K562 (cell line): ENCODE data around the gene TEX28. TPM values are rescaled to one million over a fixed set of nuclear protein-coding genes. Genes with fewer than 3 reads are reported as not detected.
A peak's percentile ranks its signal among the peaks of the same experiment; 100 is the strongest.

Experiments
- ATAC-seq: fragments of 200-7000 bp; cut with Tn5 transposase; 3 replicates; pipeline ENCODE4 v1.9.1; 2020; ENCODE audit warnings: moderate library complexity
- BruUV-seq: library from RNA; stranded (reverse); fragments of 400-500 nt; replicated peaks from 2 replicates; lab custom pipeline; 2021; lab: Mats Ljungman, UMichigan
- CTCF ChIA-PET: fragments of 300-600 bp; formaldehyde crosslinking; extraction: SDS; loops from one replicate; lab custom pipeline; 2021; ENCODE audit warnings: low intra/inter-chr PET ratio; lab: Yijun Ruan, JAX
- POLR2A ChIA-PET: fragments of 300-600, 350-650 bp; sonication (Branson Sonifier 250); formaldehyde crosslinking; extraction: SDS; loops from one replicate; lab custom pipeline; 2021; ENCODE audit warnings: antibody characterized with exemption, inconsistent platforms; lab: Yijun Ruan, JAX
- DNase-seq, 4 experiments: peaks; one replicate each; pipeline versions ENCODE4 v3.0.0 to v3.0.0-alpha.2; 2011 to 2018; ENCODE audit warnings: low spot score in 3 of 4, mixed read lengths in 3 of 4; ENCODE audit errors: extremely low read depth in 1 of 4
- FAIRE-seq: peaks from 2 replicates; lab custom pipeline; 2011; peaks lifted over from hg19 to GRCh38; lab: Jason Lieb, UNC
- H2AFZ ChIP-seq: 2 replicates; pipeline ENCODE4 v1.6.0; 2011; ENCODE audit warnings: low read depth, low read length, control low read depth, inconsistent platforms
- H3K27ac ChIP-seq: fragments of 200-600 bp; 3 replicates; pipeline ENCODE4 v1.8.0; 2011; ENCODE audit warnings: low read depth, mild to moderate bottlenecking, control low read depth, inconsistent platforms, low read length, moderate library complexity, mixed read lengths; ENCODE audit errors: extremely low read depth
- H3K27me3 ChIP-seq, 2 experiments: fragments of 300-600 bp in 1 of 2; 2 replicates in 1 of 2; 3 replicates in 1 of 2; pipeline versions ENCODE4 v1.6.0 to v1.8.0; 2011; ENCODE audit warnings: inconsistent platforms in 2 of 2, low read length in 2 of 2, mild to moderate bottlenecking in 1 of 2, mixed read lengths in 1 of 2, moderate library complexity in 1 of 2; ENCODE audit not compliant: control insufficient read depth in 2 of 2, insufficient read depth in 2 of 2
- H3K36me3 ChIP-seq: fragments of 300-600 bp; 3 replicates; pipeline ENCODE4 v1.8.0; 2011; ENCODE audit warnings: mild to moderate bottlenecking, low read length, inconsistent platforms; ENCODE audit not compliant: control insufficient read depth, insufficient read depth
- H3K4me1 ChIP-seq, 2 experiments: fragments of 200-600 bp in 1 of 2; replicated peaks in 1 of 2; 2 replicates in 1 of 2; 3 replicates in 1 of 2; pipeline versions ENCODE4 v1.5.1 to v1.8.0; 2011; ENCODE audit warnings: inconsistent platforms in 2 of 2, low read length in 2 of 2, mild to moderate bottlenecking in 1 of 2, mixed read lengths in 1 of 2, moderate library complexity in 1 of 2; ENCODE audit not compliant: control insufficient read depth in 2 of 2, insufficient read depth in 2 of 2
- H3K4me2 ChIP-seq: 2 replicates; pipeline ENCODE4 v1.6.1; 2011; ENCODE audit warnings: low read length, control low read depth, inconsistent platforms, mixed read lengths; ENCODE audit not compliant: insufficient read depth
- H3K4me3 ChIP-seq: fragments of 200-600 bp; sonication (generic), shearing (Covaris generic); 2 replicates; pipeline ENCODE4 v1.5.1; 2016; ENCODE audit warnings: control low read depth, inconsistent platforms
- H3K79me2 ChIP-seq: fragments of 200-600 bp; 3 replicates; pipeline ENCODE4 v1.8.0; 2011; ENCODE audit warnings: low read length, inconsistent platforms; ENCODE audit not compliant: control insufficient read depth, insufficient read depth
- H3K9ac ChIP-seq, 2 experiments: 2 replicates each; pipeline versions ENCODE4 v1.6.0 to v1.6.1; 2011; ENCODE audit warnings: low read depth in 2 of 2, low read length in 2 of 2, control low read depth in 1 of 2, inconsistent platforms in 1 of 2, mild to moderate bottlenecking in 1 of 2, mixed read lengths in 1 of 2; ENCODE audit not compliant: insufficient read depth in 1 of 2
- H3K9me1 ChIP-seq: one replicate; pipeline ENCODE4 v1.6.0; 2011; ENCODE audit warnings: inconsistent platforms, mild to moderate bottlenecking, low read length, moderate library complexity; ENCODE audit not compliant: control insufficient read depth, insufficient read depth
- H3K9me3 ChIP-seq: replicated peaks from 2 replicates; pipeline ENCODE4 v1.5.1; 2011; ENCODE audit warnings: low read depth, low read length, inconsistent platforms; ENCODE audit not compliant: control insufficient read depth, insufficient read depth
- H4K20me1 ChIP-seq: replicated peaks from 2 replicates; pipeline ENCODE4 v1.6.1; 2011; ENCODE audit warnings: low read length, inconsistent platforms, mixed read lengths; ENCODE audit not compliant: control insufficient read depth, insufficient read depth
- EGR1 ChIP-seq: fragments of 450-650 bp; conservative IDR thresholded peaks from 2 replicates; pipeline ENCODE4 v1.6.1; 2017; ENCODE audit warnings: mild to moderate bottlenecking
- GABPB1 ChIP-seq: sonication (generic); formaldehyde crosslinking; IDR thresholded peaks from 2 replicates; pipeline ENCODE4 v1.8.0; 2022; ENCODE audit warnings: mild to moderate bottlenecking, missing genetic modification reagents
- PTTG1 ChIP-seq: fragments of 450-650 bp; IDR thresholded peaks from 2 replicates; pipeline ENCODE4 v1.6.1; 2016; ENCODE audit warnings: low read depth, mild to moderate bottlenecking, missing genetic modification characterization, missing compliant biosample characterization
- SIX5 ChIP-seq, 2 experiments: IDR thresholded peaks; 2 replicates each; pipeline ENCODE4 v1.6.1; 2011; ENCODE audit warnings: low read length in 2 of 2, borderline replicate concordance in 1 of 2, low read depth in 1 of 2, mild to moderate bottlenecking in 1 of 2, moderate library complexity in 1 of 2; ENCODE audit not compliant: insufficient read depth in 1 of 2
- ZBTB7A ChIP-seq: IDR thresholded peaks from 2 replicates; pipeline ENCODE4 v1.6.1; 2011; ENCODE audit warnings: low read depth, mild to moderate bottlenecking, low read length, moderate library complexity, borderline replicate concordance; ENCODE audit not compliant: control insufficient read depth
- ZNF12 ChIP-seq: sonication (generic); formaldehyde crosslinking; IDR thresholded peaks from 2 replicates; pipeline ENCODE4 v1.4.0; 2020; ENCODE audit warnings: mild to moderate bottlenecking, missing genetic modification reagents
- ZNF282 ChIP-seq: sonication (generic); formaldehyde crosslinking; IDR thresholded peaks from 2 replicates; pipeline ENCODE4 v1.8.1; 2023; ENCODE audit warnings: missing genetic modification reagents
- ZNF57 ChIP-seq: fragments of 450-650 bp; formaldehyde crosslinking; IDR thresholded peaks from 2 replicates; pipeline ENCODE4 v1.4.0; 2020; ENCODE audit warnings: mild to moderate bottlenecking, moderate library complexity
- WGBS: fragments of 100-300 bp; shearing (Covaris generic); methylation state at CpG from one replicate; pipeline ENCODE4 v1.1.6; 2016; ENCODE audit warnings: low coverage, mixed read lengths; ENCODE audit not compliant: insufficient coverage; ENCODE audit errors: missing lambda C conversion rate; 5-methylcytosine and 5-hydroxymethylcytosine counted together
- in situ Hi-C: fragments of 300-500 bp; cut with MboI; formaldehyde crosslinking; loops from 4 replicates; pipeline ENCODE4 v1.15.0; 2018; ENCODE audit warnings: inconsistent platforms, mixed read lengths
- intact Hi-C: fragments of 100-400 bp; cut with micrococcal nuclease; formaldehyde crosslinking; loops from 2 replicates; pipeline ENCODE4 v1.14.2; 2022
- polyA plus RNA-seq, 8 experiments: library from polyadenylated mRNA; depleted of rRNA in 4 of 8; stranded (reverse) in 5 of 8; unstranded in 3 of 8; fragments of >200 nt; fragmentation: Nextera tagmentation in 2 of 8; fragmentation: Illumina TruSeq in 1 of 8; extraction: Ambion mirVana in 2 of 8; extraction: Trizol in 1 of 8; gene quantifications; 2 replicates each; pipeline versions ENCODE4 v1.2.1 to v1.2.3, GENCODE V29; 2011 to 2014; ENCODE audit warnings: inconsistent platforms in 1 of 8, missing spikeins in 1 of 8
- total RNA-seq, 7 experiments: library from RNA; depleted of rRNA in 6 of 7; stranded (reverse); fragments of >200 nt in 6 of 7; fragmentation: Illumina TruSeq in 2 of 7; extraction: Trizol in 2 of 7; gene quantifications; 2 replicates each; pipeline versions ENCODE4 v1.2.1 to v1.2.3, GENCODE V29; 2011 to 2021; ENCODE audit warnings: low replicate concordance in 1 of 7
- TF ChIP-seq, protein P1 (sequence below): fragments of 250-450 bp; sonication (Bioruptor Pico); IDR thresholded peaks from 2 replicates; pipeline ENCODE4 v1.8.0; 2021; ENCODE audit warnings: moderate library complexity, mild to moderate bottlenecking, inconsistent platforms
- TF ChIP-seq, protein P2 (sequence below): fragments of 450-650 bp; formaldehyde crosslinking; conservative IDR thresholded peaks from 2 replicates; pipeline ENCODE4 v1.4.0; 2022; ENCODE audit warnings: mild to moderate bottlenecking, missing genetic modification characterization
- TF ChIP-seq, protein P3 (sequence below): sonication (generic); formaldehyde crosslinking; IDR thresholded peaks from 2 replicates; pipeline ENCODE4 v1.4.0; 2020; ENCODE audit warnings: mild to moderate bottlenecking, missing genetic modification reagents
- TF ChIP-seq, protein P4 (sequence below): sonication (generic); formaldehyde crosslinking; IDR thresholded peaks from 2 replicates; pipeline ENCODE4 v1.8.1; 2023; ENCODE audit warnings: mild to moderate bottlenecking, missing genetic modification reagents, moderate library complexity

Gene TEX28
- total and polyA plus RNA-seq, 9 of the 15 experiments (the other 6 are each of a cell fraction or from before 2014, with no cell fraction given), result not detected

DNA sequence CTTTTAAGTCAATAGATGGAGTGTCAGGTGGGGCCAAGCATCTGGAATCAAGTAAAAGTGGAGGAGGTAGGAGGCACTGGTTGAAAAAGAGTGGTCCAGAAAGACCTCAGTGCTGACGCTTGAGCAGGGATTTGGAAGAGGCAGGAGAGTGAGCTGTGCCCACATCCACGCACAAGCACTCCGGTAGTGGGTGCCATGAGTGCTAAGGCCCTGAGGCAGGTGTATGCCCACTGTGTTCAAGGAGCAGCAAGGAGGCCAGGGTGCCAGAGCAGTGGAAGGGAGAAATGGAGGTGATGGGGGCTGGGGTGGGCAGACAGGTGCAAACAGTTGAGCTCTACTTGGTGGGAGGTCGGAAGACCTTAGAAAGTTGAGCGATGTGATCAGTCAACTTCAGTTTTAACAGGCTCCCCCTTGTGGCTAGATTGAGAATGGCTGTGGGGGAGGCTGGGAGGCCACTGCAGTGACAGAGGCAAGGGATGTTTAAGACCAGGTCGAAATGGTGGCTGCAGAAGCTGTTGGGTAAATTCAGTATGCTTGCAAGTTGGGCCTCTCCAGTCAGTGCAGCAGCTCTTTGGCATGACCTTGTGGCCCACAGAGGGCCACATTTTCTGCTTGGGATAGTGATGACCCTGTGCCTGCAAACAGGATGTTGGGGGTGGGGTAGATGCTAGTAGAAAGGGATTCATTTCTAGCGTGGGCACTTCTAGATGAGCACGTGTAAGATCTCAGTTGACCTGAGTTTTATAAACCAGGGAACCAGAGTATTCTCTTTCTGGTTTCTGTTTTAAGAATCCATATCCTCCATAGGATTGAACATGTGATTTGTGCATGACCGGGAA is 13.4 kb upstream of the TEX28 start (continued):
- TF ChIP-seq, protein P1, sequence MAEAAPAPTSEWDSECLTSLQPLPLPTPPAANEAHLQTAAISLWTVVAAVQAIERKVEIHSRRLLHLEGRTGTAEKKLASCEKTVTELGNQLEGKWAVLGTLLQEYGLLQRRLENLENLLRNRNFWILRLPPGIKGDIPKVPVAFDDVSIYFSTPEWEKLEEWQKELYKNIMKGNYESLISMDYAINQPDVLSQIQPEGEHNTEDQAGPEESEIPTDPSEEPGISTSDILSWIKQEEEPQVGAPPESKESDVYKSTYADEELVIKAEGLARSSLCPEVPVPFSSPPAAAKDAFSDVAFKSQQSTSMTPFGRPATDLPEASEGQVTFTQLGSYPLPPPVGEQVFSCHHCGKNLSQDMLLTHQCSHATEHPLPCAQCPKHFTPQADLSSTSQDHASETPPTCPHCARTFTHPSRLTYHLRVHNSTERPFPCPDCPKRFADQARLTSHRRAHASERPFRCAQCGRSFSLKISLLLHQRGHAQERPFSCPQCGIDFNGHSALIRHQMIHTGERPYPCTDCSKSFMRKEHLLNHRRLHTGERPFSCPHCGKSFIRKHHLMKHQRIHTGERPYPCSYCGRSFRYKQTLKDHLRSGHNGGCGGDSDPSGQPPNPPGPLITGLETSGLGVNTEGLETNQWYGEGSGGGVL, result no peak
- peak; percentile 46 for TF ChIP-seq EGR1
- no peak for TF ChIP-seq ZBTB7A
- TF ChIP-seq ZNF57 (CRISPR knock-in tag), result no peak
- TF ChIP-seq GABPB1 (CRISPR knock-in tag), result no peak

DNA sequence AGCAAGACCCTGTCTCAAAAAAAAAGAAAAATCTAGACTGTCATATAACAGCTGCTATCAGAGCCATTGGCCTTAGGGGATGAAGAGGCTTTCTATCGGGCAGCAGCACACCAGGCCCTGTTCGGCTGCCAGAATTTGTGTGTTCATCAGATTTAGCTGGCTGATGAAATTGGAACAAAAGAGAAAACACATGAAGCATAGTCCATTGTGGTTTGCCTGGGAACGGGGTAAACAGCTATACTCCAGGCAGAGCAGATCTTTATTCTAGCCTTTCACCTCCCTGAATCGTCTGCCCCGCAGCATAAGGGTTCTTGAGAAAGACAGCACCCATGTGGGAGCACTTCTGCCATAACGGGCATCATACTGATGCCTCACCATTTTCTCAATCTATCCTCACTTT is 12.3 kb upstream of the TEX28 start:
- in situ Hi-C loops, result loop anchor here (25.0 kb wide), 1 partner anchor 95 kb away; the partner anchor contains the start of gene OPN1MW2
- no peaks in the 10 kb centered on the region for H3K9me1 ChIP-seq
- FAIRE-seq (no peak), DNase-seq (no peak), ATAC-seq (no peak)
- no peaks in the 10 kb centered on the region for H3K79me2 ChIP-seq
- BruUV-seq, result no TSS peak
- 38% methylated on average over 6 of the region's 6 CpGs for WGBS
- no peak overlapping the region for H3K4me3 ChIP-seq
- no peak overlapping the region for H3K4me2 ChIP-seq
- no peaks in the 10 kb centered on the region for H3K36me3 ChIP-seq
- ChIA-PET POLR2A (interaction anchor here (0.6 to 0.7 kb wide), 3 partner anchors 198 to 379 kb away, joined by 3 to 4 read pairs (median 4); no protein-coding TSS in a partner anchor), CTCF (no interaction called here)
- H3K9ac ChIP-seq, result no peak overlapping the region
- intact Hi-C loops, result no loop called here
- no peak overlapping the region for H3K27ac ChIP-seq
- H4K20me1 ChIP-seq, result no peaks in the 10 kb centered on the region
- no peaks in the 10 kb centered on the region for H3K9me3 ChIP-seq
- H3K4me1 ChIP-seq, result peaks cover 2 to 3% of the 10 kb centered on the region in 2 experiments; a peak in 3 of 5 replicates
- no peaks in the 10 kb centered on the region for H3K27me3 ChIP-seq
- no peak overlapping the region for H2AFZ ChIP-seq
- TF ChIP-seq, protein P2, sequence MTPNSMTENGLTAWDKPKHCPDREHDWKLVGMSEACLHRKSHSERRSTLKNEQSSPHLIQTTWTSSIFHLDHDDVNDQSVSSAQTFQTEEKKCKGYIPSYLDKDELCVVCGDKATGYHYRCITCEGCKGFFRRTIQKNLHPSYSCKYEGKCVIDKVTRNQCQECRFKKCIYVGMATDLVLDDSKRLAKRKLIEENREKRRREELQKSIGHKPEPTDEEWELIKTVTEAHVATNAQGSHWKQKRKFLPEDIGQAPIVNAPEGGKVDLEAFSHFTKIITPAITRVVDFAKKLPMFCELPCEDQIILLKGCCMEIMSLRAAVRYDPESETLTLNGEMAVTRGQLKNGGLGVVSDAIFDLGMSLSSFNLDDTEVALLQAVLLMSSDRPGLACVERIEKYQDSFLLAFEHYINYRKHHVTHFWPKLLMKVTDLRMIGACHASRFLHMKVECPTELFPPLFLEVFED (CRISPR knock-in tag), result no peak
- TF ChIP-seq ZNF282 (CRISPR knock-in tag) (no peak), PTTG1 (tag) (no peak), SIX5 (IDR thresholded peaks at IDR 0.05; ENCODE audit: borderline replicate concordance in 1 of 2, insufficient read depth in 1 of 2, low read depth in 1 of 2, low read length in 2 of 2) (no peak), ZNF12 (no peak)
- TF ChIP-seq, protein P3, sequence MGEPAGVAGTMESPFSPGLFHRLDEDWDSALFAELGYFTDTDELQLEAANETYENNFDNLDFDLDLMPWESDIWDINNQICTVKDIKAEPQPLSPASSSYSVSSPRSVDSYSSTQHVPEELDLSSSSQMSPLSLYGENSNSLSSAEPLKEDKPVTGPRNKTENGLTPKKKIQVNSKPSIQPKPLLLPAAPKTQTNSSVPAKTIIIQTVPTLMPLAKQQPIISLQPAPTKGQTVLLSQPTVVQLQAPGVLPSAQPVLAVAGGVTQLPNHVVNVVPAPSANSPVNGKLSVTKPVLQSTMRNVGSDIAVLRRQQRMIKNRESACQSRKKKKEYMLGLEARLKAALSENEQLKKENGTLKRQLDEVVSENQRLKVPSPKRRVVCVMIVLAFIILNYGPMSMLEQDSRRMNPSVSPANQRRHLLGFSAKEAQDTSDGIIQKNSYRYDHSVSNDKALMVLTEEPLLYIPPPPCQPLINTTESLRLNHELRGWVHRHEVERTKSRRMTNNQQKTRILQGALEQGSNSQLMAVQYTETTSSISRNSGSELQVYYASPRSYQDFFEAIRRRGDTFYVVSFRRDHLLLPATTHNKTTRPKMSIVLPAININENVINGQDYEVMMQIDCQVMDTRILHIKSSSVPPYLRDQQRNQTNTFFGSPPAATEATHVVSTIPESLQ (CRISPR knock-in tag), result no peak
- TF ChIP-seq, protein P4, sequence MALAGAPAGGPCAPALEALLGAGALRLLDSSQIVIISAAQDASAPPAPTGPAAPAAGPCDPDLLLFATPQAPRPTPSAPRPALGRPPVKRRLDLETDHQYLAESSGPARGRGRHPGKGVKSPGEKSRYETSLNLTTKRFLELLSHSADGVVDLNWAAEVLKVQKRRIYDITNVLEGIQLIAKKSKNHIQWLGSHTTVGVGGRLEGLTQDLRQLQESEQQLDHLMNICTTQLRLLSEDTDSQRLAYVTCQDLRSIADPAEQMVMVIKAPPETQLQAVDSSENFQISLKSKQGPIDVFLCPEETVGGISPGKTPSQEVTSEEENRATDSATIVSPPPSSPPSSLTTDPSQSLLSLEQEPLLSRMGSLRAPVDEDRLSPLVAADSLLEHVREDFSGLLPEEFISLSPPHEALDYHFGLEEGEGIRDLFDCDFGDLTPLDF (CRISPR knock-in tag), result no peak
